GM12874 (cell line): ENCODE data around the gene PCNX1.

Experiments used
- CTCF ChIP-seq: IDR thresholded peaks from 2 replicates; pipeline ENCODE4 v1.5.1; 2011; ENCODE audit warnings: low read depth, mild to moderate bottlenecking, control low read depth, low read length, moderate library complexity; ENCODE audit not compliant: insufficient read depth

Gene PCNX1

GRCh38 chr14:70907176-70907995, at the start of gene PCNX1:
Gene PCNX1 (plus strand): TSS chr14:70907459. CDS start chr14:70907851, 392 bp downstream.
- TF ChIP-seq CTCF, result peak; percentile 89

GRCh38 chr14:70857496-70857890, 49.8 kb upstream of the PCNX1 start:
- no peak for TF ChIP-seq CTCF

DNA sequence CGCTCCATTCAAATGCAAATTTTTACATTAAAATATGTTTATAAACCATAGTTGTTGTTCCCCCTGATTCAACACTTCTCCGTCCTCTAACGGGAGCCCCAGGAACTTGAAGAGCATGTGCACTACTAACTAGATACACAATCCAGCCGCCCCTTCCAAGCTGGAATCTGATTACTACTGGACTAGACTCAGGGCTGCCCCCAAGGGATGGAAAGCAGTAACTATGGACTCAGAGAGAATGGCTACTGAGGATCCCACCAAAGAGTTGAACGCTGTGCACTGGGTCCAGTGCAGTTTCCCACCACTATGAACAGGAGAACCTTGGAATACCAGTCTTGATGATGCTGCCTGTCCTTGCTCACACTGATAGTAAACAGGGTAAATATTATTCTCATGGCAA, 48.6 kb upstream of the PCNX1 start:
- TF ChIP-seq CTCF, result no peak

GRCh38 chr14:70871001-70871400, 36.3 kb upstream of the PCNX1 start:
- TF ChIP-seq CTCF, result no peak

DNA sequence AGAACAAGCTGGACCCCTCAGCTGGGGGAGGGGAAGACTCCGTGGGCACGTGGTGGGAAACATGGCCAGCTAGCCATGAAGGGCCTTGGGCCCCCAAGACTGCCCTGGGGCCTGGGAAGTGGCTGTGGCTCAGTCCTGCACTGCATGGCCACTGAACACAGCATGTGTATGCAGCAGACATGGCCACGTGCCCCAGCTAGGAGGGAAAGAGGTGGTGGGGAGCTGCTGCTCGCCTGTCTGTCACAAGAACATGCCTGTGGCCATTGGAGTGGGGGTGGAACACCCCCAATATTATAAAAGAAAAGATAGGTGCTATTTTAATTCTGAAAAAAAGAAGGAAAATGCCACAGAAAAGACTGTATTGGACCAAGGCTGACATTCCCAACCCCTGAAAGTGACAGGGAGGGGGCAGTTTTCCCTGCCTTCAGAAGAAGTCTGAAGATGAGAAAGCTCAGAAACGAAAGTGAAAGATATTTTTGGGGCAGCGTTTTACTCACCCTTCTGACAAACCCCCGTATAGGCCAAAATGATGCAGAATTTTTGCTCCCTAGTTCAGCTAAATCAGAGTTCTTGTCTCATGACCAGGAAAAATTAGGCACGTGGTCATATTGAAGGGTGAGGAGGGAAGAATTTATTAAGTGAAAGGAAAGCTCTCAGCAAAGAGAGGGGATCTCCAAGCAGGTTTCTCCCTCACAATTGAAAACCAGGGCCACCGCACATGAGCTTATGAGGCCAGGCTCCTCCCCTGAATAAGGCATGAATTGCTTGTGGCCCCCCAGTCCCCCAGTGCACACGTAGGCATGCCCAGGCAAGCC, 35.2 kb upstream of the PCNX1 start:
- TF ChIP-seq CTCF, result no peak

DNA sequence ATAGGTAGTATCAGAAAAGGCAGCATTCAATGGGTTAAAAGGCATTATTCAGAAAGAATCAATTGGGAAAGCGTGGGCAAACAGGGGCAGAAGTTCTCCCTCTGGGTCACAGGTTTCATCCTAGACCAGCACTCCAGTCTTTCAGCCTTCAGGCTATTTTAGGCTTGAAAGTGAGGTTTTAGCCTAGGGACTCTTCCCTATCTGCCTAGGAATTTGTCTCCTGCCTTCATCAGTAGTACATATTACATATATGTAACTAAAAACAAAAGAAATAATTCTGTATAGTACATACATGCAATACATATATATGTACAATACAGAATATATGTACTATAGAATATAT, 34.6 kb upstream of the PCNX1 start:
- no peak for TF ChIP-seq CTCF

- peak; percentile 27; the same call in 1 of the 2 replicates for TF ChIP-seq CTCF
Observed at GRCh38 chr14:70873627-70874026, 33.6 kb upstream of the PCNX1 start.
